D721Med (cell line): Measurements from ENCODE around the gene IMMP2L.

ENCODE experiments used
- DNase-seq: peaks from one replicate; pipeline ENCODE4 v3.0.0; 2011; ENCODE audit warnings: low spot score; ENCODE audit not compliant: insufficient read length
- FAIRE-seq: peaks from 2 replicates; lab custom pipeline; 2011; peaks lifted over from hg19 to GRCh38; lab: Jason Lieb, UNC
- TF ChIP-seq, protein P1 (sequence below): IDR thresholded peaks from 2 replicates; pipeline ENCODE4 v1.5.1; 2012; ENCODE audit warnings: mild to moderate bottlenecking, control low read depth; ENCODE audit not compliant: insufficient read depth; ENCODE audit errors: missing control alignments

Gene IMMP2L

DNA sequence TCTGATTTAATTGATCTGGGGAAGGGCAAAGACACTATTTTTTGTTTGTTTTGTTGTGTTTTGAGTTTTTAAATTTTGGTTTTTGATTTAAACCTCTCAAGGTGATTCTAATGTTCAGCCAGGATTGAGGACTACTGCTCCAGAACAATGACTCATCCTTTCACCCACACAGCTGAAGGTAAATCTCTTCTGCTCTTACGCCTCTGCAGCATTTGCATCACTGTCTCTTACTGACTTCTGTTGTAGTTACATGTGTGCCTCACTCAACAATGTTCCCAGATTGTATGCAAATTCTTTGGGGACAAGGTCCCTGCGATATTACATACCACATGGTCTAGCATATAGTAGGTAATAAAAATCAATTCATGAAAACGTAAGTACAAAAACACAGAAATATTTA is 938.9 kb downstream of the IMMP2L start:
- DNase-seq (no peak), FAIRE-seq (no peak)
- TF ChIP-seq, protein P1, sequence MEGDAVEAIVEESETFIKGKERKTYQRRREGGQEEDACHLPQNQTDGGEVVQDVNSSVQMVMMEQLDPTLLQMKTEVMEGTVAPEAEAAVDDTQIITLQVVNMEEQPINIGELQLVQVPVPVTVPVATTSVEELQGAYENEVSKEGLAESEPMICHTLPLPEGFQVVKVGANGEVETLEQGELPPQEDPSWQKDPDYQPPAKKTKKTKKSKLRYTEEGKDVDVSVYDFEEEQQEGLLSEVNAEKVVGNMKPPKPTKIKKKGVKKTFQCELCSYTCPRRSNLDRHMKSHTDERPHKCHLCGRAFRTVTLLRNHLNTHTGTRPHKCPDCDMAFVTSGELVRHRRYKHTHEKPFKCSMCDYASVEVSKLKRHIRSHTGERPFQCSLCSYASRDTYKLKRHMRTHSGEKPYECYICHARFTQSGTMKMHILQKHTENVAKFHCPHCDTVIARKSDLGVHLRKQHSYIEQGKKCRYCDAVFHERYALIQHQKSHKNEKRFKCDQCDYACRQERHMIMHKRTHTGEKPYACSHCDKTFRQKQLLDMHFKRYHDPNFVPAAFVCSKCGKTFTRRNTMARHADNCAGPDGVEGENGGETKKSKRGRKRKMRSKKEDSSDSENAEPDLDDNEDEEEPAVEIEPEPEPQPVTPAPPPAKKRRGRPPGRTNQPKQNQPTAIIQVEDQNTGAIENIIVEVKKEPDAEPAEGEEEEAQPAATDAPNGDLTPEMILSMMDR, result no peak

DNA sequence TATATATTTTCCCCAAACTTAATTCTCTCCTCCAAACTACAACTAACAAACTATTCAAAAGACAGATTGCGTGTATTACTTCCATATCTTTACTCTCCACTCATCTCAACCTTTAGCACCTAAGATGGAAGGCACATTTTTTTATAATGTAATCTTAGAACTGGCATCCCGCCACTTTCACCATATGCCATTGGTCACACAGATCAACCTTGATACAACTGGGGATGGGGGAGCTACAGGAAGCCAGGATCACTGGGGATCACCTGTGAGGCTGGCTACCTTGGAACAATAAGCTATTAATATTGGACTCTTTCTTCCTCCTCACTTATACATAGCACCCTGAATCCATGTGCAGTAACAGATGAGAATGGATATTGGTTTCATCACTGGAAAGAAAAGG is 941.0 kb downstream of the IMMP2L start:
- FAIRE-seq (no peak), DNase-seq (no peak)

DNA sequence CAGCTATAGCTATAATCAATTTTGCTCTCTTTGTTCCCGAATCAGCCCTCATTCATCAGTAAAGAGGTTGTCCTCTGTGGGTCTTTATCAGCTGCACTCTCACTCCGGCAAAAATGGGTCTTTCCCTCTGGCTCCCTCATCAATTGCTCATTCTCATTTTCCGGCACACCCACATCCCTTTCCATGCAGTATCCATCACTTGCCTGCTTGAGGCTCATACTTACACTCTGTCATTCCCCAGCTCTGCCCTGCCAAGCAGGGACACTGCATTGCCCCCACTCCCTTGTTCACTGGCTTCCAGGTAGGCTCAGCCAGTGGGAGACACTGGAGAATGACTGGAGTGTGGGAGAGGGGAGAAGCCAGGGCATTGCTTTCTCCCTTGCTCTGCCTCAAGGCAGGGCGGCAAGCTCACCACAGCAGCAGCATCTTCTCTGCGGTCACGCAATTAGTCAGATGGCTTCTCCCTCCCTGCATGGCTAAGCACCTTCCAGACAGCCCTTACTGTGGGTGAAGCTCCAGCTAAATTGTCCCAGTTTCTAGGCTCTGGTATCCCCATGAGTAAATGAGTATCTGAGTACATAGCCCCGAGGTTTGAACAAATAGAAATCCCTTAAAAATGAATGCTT is 942.1 kb downstream of the IMMP2L start:
- TF ChIP-seq, protein P1, result no peak
- FAIRE-seq, result no peak
- DNase-seq, result no peak

More for the DNA sequence above, 941.0 kb downstream of the IMMP2L start:
- TF ChIP-seq, protein P1, result no peak
